HCT116 (cell line): ENCODE results near the gene TCF7L2. TPM values are rescaled to one million over a fixed set of nuclear protein-coding genes. Genes with fewer than 3 reads are reported as not detected.

ENCODE experiments used
- ATAC-seq: fragments of 200-7000 bp; cut with Tn5 transposase; 2 replicates; pipeline ENCODE4 v1.9.1; 2020; ENCODE audit warnings: mild to moderate bottlenecking, moderate library complexity
- BruUV-seq: library from RNA; stranded (reverse); fragments of 400-500 nt; replicated peaks from 2 replicates; lab custom pipeline; 2021; lab: Mats Ljungman, UMichigan
- CTCF ChIA-PET: fragments of 300-600 bp; sonication (Branson Sonifier 250); formaldehyde crosslinking; loops from one replicate; lab custom pipeline; 2021; ENCODE audit warnings: antibody characterized with exemption; lab: Charles Lee
- POLR2A ChIA-PET: fragments of 300-600, 350-600 bp; sonication (Branson Sonifier 250); formaldehyde crosslinking; loops from one replicate; lab custom pipeline; 2021; ENCODE audit warnings: antibody characterized with exemption; lab: Charles Lee
- RAD21 ChIA-PET, 2 experiments: fragments of 300-600 bp; sonication (Branson Sonifier 250); formaldehyde crosslinking; loops; one replicate each; lab custom pipeline; 2023; ENCODE audit warnings: low total read pairs in 2 of 2; ENCODE audit not compliant: uncharacterized antibody in 2 of 2, unreplicated experiment in 2 of 2, low non-redundant PET in 1 of 2; lab: Charles Lee
- DNase-seq: peaks from one replicate; pipeline ENCODE4 v3.0.0-alpha.2; 2010; ENCODE audit warnings: low read depth, low spot score
- H2AFZ ChIP-seq: fragments of 200-600 bp; shearing (Covaris generic), sonication (generic); 2 replicates; pipeline ENCODE4 v1.6.1; 2017; ENCODE audit warnings: low read depth, mixed run types, mixed read lengths, antibody characterized with exemption, low read length; ENCODE audit not compliant: poor library complexity, severe bottlenecking
- H3K27ac ChIP-seq: 2 replicates; pipeline ENCODE4 v1.5.1; 2012; ENCODE audit warnings: low read depth, low read length
- H3K27me3 ChIP-seq: fragments of 200-600 bp; sonication (generic); 2 replicates; pipeline ENCODE4 v1.6.1; 2016; ENCODE audit warnings: mixed run types, low read length, mixed read lengths; ENCODE audit not compliant: insufficient read depth
- H3K36me3 ChIP-seq, 2 experiments: fragments of 200-500 bp in 1 of 2; fragments of 200-600 bp in 1 of 2; sonication (Bioruptor generic) in 1 of 2; sonication (generic) in 1 of 2; 2 replicates each; pipeline versions ENCODE4 v1.5.1 to v1.6.1; 2014 to 2016; ENCODE audit warnings: low read length in 2 of 2, inconsistent platforms in 1 of 2, mixed read lengths in 1 of 2, mixed run types in 1 of 2; ENCODE audit not compliant: insufficient read depth in 2 of 2, control insufficient read depth in 1 of 2
- H3K4me1 ChIP-seq, 2 experiments: fragments of 200-600 bp in 1 of 2; sonication (generic) in 1 of 2; 2 replicates each; pipeline versions ENCODE4 v1.5.1 to v1.6.1; 2012 to 2017; ENCODE audit warnings: low read length in 2 of 2, inconsistent platforms in 1 of 2, mild to moderate bottlenecking in 1 of 2, mixed read lengths in 1 of 2, mixed run types in 1 of 2, moderate library complexity in 1 of 2; ENCODE audit not compliant: insufficient read depth in 2 of 2, control insufficient read depth in 1 of 2
- H3K4me2 ChIP-seq: fragments of 200-600 bp; sonication (generic); 2 replicates; pipeline ENCODE4 v1.6.1; 2017; ENCODE audit warnings: mixed run types, low read length, mixed read lengths
- H3K4me3 ChIP-seq, 2 experiments: fragments of 200-600 bp in 1 of 2; sonication (generic) in 1 of 2; replicated peaks in 1 of 2; 2 replicates each; pipeline ENCODE4 v1.5.1; 2011 to 2016; ENCODE audit warnings: low read length in 2 of 2, control low read depth in 1 of 2, low read depth in 1 of 2, mild to moderate bottlenecking in 1 of 2, mixed read lengths in 1 of 2, mixed run types in 1 of 2
- H3K79me2 ChIP-seq: fragments of 200-600 bp; sonication (generic); 2 replicates; pipeline ENCODE4 v1.6.1; 2017; ENCODE audit warnings: mild to moderate bottlenecking, mixed run types, low read length, moderate library complexity, mixed read lengths; ENCODE audit not compliant: insufficient read depth
- H3K9ac ChIP-seq: fragments of 200-600 bp; sonication (generic); 2 replicates; pipeline ENCODE4 v1.6.1; 2016; ENCODE audit warnings: low read length, mixed read lengths
- H3K9me2 ChIP-seq: fragments of 200-600 bp; sonication (generic), shearing (Covaris generic); 2 replicates; pipeline ENCODE4 v1.6.1; 2017; ENCODE audit warnings: mixed run types, mild to moderate bottlenecking, moderate library complexity; ENCODE audit not compliant: insufficient read depth
- H3K9me3 ChIP-seq, 2 experiments: fragments of 200-500 bp in 1 of 2; fragments of 200-600 bp in 1 of 2; sonication (Bioruptor generic) in 1 of 2; sonication (generic) in 1 of 2; 2 replicates each; pipeline ENCODE4 v1.6.1; 2014 to 2017; ENCODE audit warnings: low read length in 2 of 2, mixed read lengths in 2 of 2, inconsistent platforms in 1 of 2, low read depth in 1 of 2, mild to moderate bottlenecking in 1 of 2, mixed run types in 1 of 2, moderate library complexity in 1 of 2; ENCODE audit not compliant: control insufficient read depth in 1 of 2, insufficient read depth in 1 of 2
- H4K20me1 ChIP-seq: fragments of 200-600 bp; sonication (generic), shearing (Covaris generic); 2 replicates; pipeline ENCODE4 v1.6.1; 2017; ENCODE audit warnings: mixed run types, mild to moderate bottlenecking, moderate library complexity; ENCODE audit not compliant: insufficient read depth
- ATF3 ChIP-seq: IDR thresholded peaks from 2 replicates; pipeline ENCODE4 v1.6.1; 2012
- CTCF ChIP-seq, 3 experiments: fragments of 200-600 bp in 1 of 3; sonication (generic) in 1 of 3; IDR thresholded peaks in 2 of 3; conservative IDR thresholded peaks in 1 of 3; 2 replicates each; pipeline ENCODE4 v1.5.1; 2012 to 2017; ENCODE audit warnings: low read depth in 2 of 3, low read length in 2 of 3, antibody characterized with exemption in 1 of 3, borderline replicate concordance in 1 of 3, control low read depth in 1 of 3, mild to moderate bottlenecking in 1 of 3, mixed read lengths in 1 of 3, mixed run types in 1 of 3, moderate library complexity in 1 of 3; ENCODE audit not compliant: insufficient read depth in 1 of 3
- EGR1 ChIP-seq: IDR thresholded peaks from 2 replicates; pipeline ENCODE4 v1.6.1; 2012; ENCODE audit warnings: low read depth
- POLR2A ChIP-seq: IDR thresholded peaks from 2 replicates; pipeline ENCODE4 v1.7.0; 2011; ENCODE audit warnings: borderline replicate concordance; ENCODE audit not compliant: insufficient read depth, insufficient read length; ENCODE audit errors: extremely low read depth
- POLR2AphosphoS5 ChIP-seq: IDR thresholded peaks from 2 replicates; pipeline ENCODE4 v1.6.1; 2011; ENCODE audit warnings: mild to moderate bottlenecking, low read depth, low read length, moderate library complexity
- TCF7L2 ChIP-seq: IDR thresholded peaks from 2 replicates; pipeline ENCODE4 v1.7.0; 2011; ENCODE audit warnings: borderline replicate concordance, inconsistent platforms; ENCODE audit not compliant: insufficient read depth, insufficient read length; ENCODE audit errors: extremely low read depth
- ZBTB33 ChIP-seq: IDR thresholded peaks from 2 replicates; pipeline ENCODE4 v1.6.1; 2011; ENCODE audit warnings: mild to moderate bottlenecking, low read length, moderate library complexity; ENCODE audit not compliant: insufficient replicate concordance; ENCODE audit errors: extremely low read depth
- ZNF274 ChIP-seq: fragments of 200-500 bp; sonication (Bioruptor generic); IDR thresholded peaks from 2 replicates; pipeline ENCODE4 v1.6.1; 2014; ENCODE audit warnings: mild to moderate bottlenecking, low read depth, low read length, inconsistent platforms
- intact Hi-C: fragments of 100-400 bp; cut with micrococcal nuclease; formaldehyde crosslinking; loops from 2 replicates; pipeline ENCODE4 v1.10.0; 2022
- total RNA-seq: library from RNA; stranded (reverse); gene quantifications from one replicate; pipeline ENCODE4 v1.2.1, GENCODE V29; 2021; ENCODE audit not compliant: unreplicated experiment

Gene TCF7L2
- total RNA-seq, 1 experiment from 2014 or later: 164 TPM

GRCh38 chr10:113091920-113092319 lies 141.9 kb downstream of the TCF7L2 start:
- Histone ChIP-seq H3K4me1 (peaks cover 79 to 95% of the 10 kb centered on the region in 2 experiments), H3K27ac (peak overlapping the region; percentile 63), H4K20me1 (peaks cover 28% of the 10 kb centered on the region), H3K9me3 (no peaks in the 10 kb centered on the region), H3K4me3 (no peak overlapping the region), H3K9ac (no peak overlapping the region), H3K27me3 (no peaks in the 10 kb centered on the region), H3K4me2 (peak overlapping the region; percentile 59), H2AFZ (no peak overlapping the region), H3K36me3 (peaks cover 0 to 58% of the 10 kb centered on the region in 2 experiments; a peak in 2 of 4 replicates), H3K9me2 (no peaks in the 10 kb centered on the region), H3K79me2 (peaks cover 97% of the 10 kb centered on the region)
- BruUV-seq: no TSS peak
- TF ChIP-seq EGR1 (no peak), ATF3 (no peak)
- ChIA-PET CTCF (no interaction called here), RAD21 (no interaction called here), POLR2A (no interaction called here)
- ATAC-seq (no peak), DNase-seq (no peak)
- intact Hi-C loops: no loop called here

GRCh38 chr10:113093188-113094113 lies 143.4 kb downstream of the TCF7L2 start:
- H3K27ac ChIP-seq: peak overlapping the region; percentile 63

More at GRCh38 chr10:113093188-113094113, 143.4 kb downstream of the TCF7L2 start:
- H3K9me2 ChIP-seq: no peaks in the 10 kb centered on the region
- peak overlapping the region; percentile 3; the same call in 1 of the 2 replicates for H3K9ac ChIP-seq
- ChIA-PET CTCF (interaction anchor here (1.2 kb wide), 2 partner anchors 14 to 292 kb away, joined by 3 to 4 read pairs; no protein-coding TSS in a partner anchor), POLR2A (interaction anchor here (0.5 to 0.9 kb wide), 3 partner anchors 8 to 20 kb away, joined by 3 to 6 read pairs (median 4); no protein-coding TSS in a partner anchor), RAD21 (interaction anchor here in 1 of 2 experiments (0.7 to 1.0 kb wide), 2 partner anchors 20 to 40 kb away, joined by 3 read pairs; no protein-coding TSS in a partner anchor)
- H4K20me1 ChIP-seq: peaks cover 19% of the 10 kb centered on the region; the same call in 1 of the 2 replicates
- TF ChIP-seq POLR2A (no peak), ZNF274 (no peak), POLR2AphosphoS5 (peak; percentile 73; the same call in 1 of the 2 replicates), TCF7L2 (peak; percentile 89), CTCF (IDR thresholded peaks at IDR 0.05 in 2 of 3, conservative IDR thresholded peaks at IDR 0.05 in 1 of 3; ENCODE audit: borderline replicate concordance in 1 of 3, insufficient read depth in 1 of 3, low read depth in 2 of 3, low read length in 2 of 3) (no peak), ZBTB33 (peak; percentile 45)
- BruUV-seq: no TSS peak
- H3K4me3 ChIP-seq: peak overlapping the region in 1 of 2 experiments; percentile 27; a peak in 2 of 4 replicates
- H3K27me3 ChIP-seq: no peaks in the 10 kb centered on the region
- peaks cover 0 to 55% of the 10 kb centered on the region in 2 experiments; a peak in 2 of 4 replicates for H3K36me3 ChIP-seq
- intact Hi-C loops: no loop called here
- no peak overlapping the region for H2AFZ ChIP-seq
- ATAC-seq (peak; percentile 79), DNase-seq (peak; percentile 87)
- H3K4me1 ChIP-seq: peaks cover 68 to 82% of the 10 kb centered on the region in 2 experiments
- no peaks in the 10 kb centered on the region for H3K9me3 ChIP-seq
- peak overlapping the region; percentile 59 for H3K4me2 ChIP-seq
- H3K79me2 ChIP-seq: peaks cover 94% of the 10 kb centered on the region
